K562 (cell line): ENCODE measurements around the gene ZNF775.

Experiments
- BHLHE40 ChIP-seq: IDR thresholded peaks from 2 replicates; pipeline ENCODE4 v1.6.1; 2011; ENCODE audit warnings: low read length, improper control_type of control experiment
- CEBPB ChIP-seq: fragments of 450-650 bp; IDR thresholded peaks from 2 replicates; pipeline ENCODE4 v1.6.1; 2016; ENCODE audit warnings: missing genetic modification characterization, missing compliant biosample characterization
- CTCF ChIP-seq, 3 experiments: IDR thresholded peaks in 2 of 3; conservative IDR thresholded peaks in 1 of 3; 2 replicates each; pipeline ENCODE4 v1.5.1; 2011 to 2012; ENCODE audit warnings: low read length in 3 of 3, mild to moderate bottlenecking in 3 of 3, control low read depth in 2 of 3, improper control_type of control experiment in 1 of 3, inconsistent platforms in 1 of 3, low read depth in 1 of 3, mixed read lengths in 1 of 3, moderate library complexity in 1 of 3; ENCODE audit not compliant: insufficient read depth in 2 of 3
- EZH2 ChIP-seq: IDR thresholded peaks from 2 replicates; pipeline ENCODE4 v1.6.1; 2012; ENCODE audit warnings: low read depth, mild to moderate bottlenecking, inconsistent platforms, low read length, borderline replicate concordance
- FOXJ3 ChIP-seq: sonication (generic); formaldehyde crosslinking; IDR thresholded peaks from 2 replicates; pipeline ENCODE4 v1.4.0; 2020; ENCODE audit warnings: mild to moderate bottlenecking, missing genetic modification reagents
- HINFP ChIP-seq: fragments of 450-650 bp; conservative IDR thresholded peaks from 2 replicates; pipeline ENCODE4 v1.6.1; 2016; ENCODE audit warnings: missing genetic modification characterization, low read depth, mild to moderate bottlenecking, control low read depth, missing compliant biosample characterization
- KDM1A ChIP-seq, 2 experiments: fragments of 450-650 bp; IDR thresholded peaks; 2 replicates each; pipeline ENCODE4 v1.6.1; 2016; ENCODE audit warnings: mild to moderate bottlenecking in 2 of 2
- POLR2A ChIP-seq: fragments of 450-650 bp; conservative IDR thresholded peaks from 2 replicates; pipeline ENCODE4 v1.6.1; 2016
- REST ChIP-seq, 2 experiments: fragments of 450-650 bp; formaldehyde crosslinking in 1 of 2; IDR thresholded peaks; 2 replicates each; pipeline versions ENCODE4 v1.4.0 to v1.6.1; 2014 to 2020; ENCODE audit warnings: mild to moderate bottlenecking in 2 of 2, borderline replicate concordance in 1 of 2, low read depth in 1 of 2
- STAT6 ChIP-seq: sonication (generic); formaldehyde crosslinking; IDR thresholded peaks from 2 replicates; pipeline ENCODE4 v1.8.1; 2023; ENCODE audit warnings: mild to moderate bottlenecking, missing genetic modification reagents

- TF ChIP-seq BHLHE40 (no peak), POLR2A (no peak), FOXJ3 (CRISPR knock-in tag) (no peak), CTCF (IDR thresholded peaks at IDR 0.05 in 2 of 3, conservative IDR thresholded peaks at IDR 0.05 in 1 of 3; ENCODE audit: insufficient read depth in 2 of 3, low read depth in 1 of 3, low read length in 3 of 3) (no peak), KDM1A (IDR thresholded peaks at IDR 0.05) (no peak), REST (IDR thresholded peaks at IDR 0.05; ENCODE audit: borderline replicate concordance) (no peak), REST (CRISPR knock-in tag; IDR thresholded peaks at IDR 0.05; ENCODE audit: low read depth) (no peak), STAT6 (CRISPR knock-in tag) (no peak), EZH2 (no peak), CEBPB (tag) (no peak), HINFP (tag) (no peak)
Measured at GRCh38 chr7:150412518-150413488, 33.7 kb downstream of the ZNF775 start.
